ENCODE data around the gene MIAT.

GRCh38 chr22:26724414-26724813 is 67.0 kb downstream of the MIAT start:
- TF ChIP-seq POLR2A (IDR thresholded peaks at IDR 0.05; ENCODE audit: low read length) (no peak), GATA1 (IDR thresholded peaks at IDR 0.05; ENCODE audit: low read depth, low read length) (no peak)

Data from erythroblast (primary cell).